A549 treated with Mapracorat at 1 μM for 4 hours (cell line): ENCODE measurements around the gene CEACAM21. TPM values are rescaled to one million over a fixed set of nuclear protein-coding genes. Genes with fewer than 3 reads are reported as not detected.

Experiments
- total RNA-seq: library from RNA; stranded (reverse); fragments of 200-300 nt; extraction: Qiagen RNA extraction; gene quantifications from 5 replicates; pipeline ENCODE4 v1.2.3, GENCODE V29; 2022

The CEACAM21 gene
- total RNA-seq: not detected in 5 replicates

DNA sequence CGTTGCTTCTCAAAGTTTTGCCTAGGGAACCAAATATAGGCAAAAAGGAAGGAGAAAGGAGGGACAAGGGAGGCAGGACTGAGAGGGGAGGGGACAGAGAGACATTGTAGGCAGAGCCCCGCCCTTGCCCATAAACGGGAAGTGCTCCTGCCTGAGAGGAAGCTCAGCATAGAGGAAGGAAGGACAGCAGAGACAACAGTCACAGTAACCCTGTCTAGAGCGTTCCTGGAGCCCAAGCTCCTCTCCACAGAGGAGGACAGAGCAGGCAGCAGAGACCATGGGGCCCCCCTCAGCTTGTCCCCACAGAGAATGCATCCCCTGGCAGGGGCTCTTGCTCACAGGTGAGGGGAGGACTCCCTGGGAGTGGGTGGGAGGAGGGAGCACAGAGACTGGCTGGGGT, at the start of gene CEACAM21:
Gene CEACAM21 (plus strand): TSS at position 169 of the 400 bp plus-strand sequence. CDS start 109 bp downstream, at position 278.

DNA sequence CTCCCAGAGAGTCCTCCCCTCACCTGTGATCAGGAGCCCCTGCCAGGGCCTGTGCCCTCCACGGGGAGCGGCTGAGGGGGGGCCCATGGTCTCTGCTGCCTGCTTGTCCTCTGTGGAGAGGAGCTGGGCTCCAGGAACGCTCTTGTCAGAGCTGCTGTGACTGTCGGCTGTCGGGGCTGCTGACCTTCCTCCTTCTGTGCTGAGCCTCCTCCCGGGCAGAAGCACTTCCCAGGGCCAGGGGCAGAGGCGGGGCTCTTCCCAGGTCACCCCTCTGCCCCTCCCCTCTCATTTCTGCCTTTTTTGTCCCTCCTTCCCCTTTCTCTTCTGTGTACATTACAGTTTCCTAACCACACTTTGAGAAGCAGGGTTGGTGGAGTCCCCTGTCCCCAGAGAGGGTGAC, 50.9 kb downstream of the CEACAM21 start, which contains the start of gene CEACAM4:
Gene CEACAM4 (minus strand): TSS at position 198 of the 400 bp plus-strand sequence. CDS start 111 bp downstream, at position 87.

Other genes with a start within 250 kb of the CEACAM21 start
- gene TGFB1, start 222.2 kb upstream of the CEACAM21 start, total RNA-seq: 129 to 150 TPM (median 136 TPM) in 5 replicates
- 22.8 to 33.3 TPM (median 31.3 TPM) in 5 replicates for gene B9D2, start 212.0 kb upstream of the CEACAM21 start, total RNA-seq
- gene TMEM91, start 199.6 kb upstream of the CEACAM21 start, total RNA-seq: 2.5 to 4.9 TPM (median 3.8 TPM) in 5 replicates
- 74.8 to 101 TPM (median 93.2 TPM) in 5 replicates for gene EXOSC5, start 178.8 kb upstream of the CEACAM21 start, total RNA-seq
- 36.6 to 47.0 TPM (median 42.0 TPM) in 5 replicates for gene BCKDHA, start 178.3 kb upstream of the CEACAM21 start, total RNA-seq
- gene B3GNT8, start 148.8 kb upstream of the CEACAM21 start, total RNA-seq: 0.10 to 0.32 TPM (median 0.13 TPM) in 4 of 5 replicates, not detected in the other
- gene DMAC2, start 136.3 kb upstream of the CEACAM21 start, total RNA-seq: 104 to 110 TPM (median 107 TPM) in 5 replicates
- gene ERICH4, start 133.0 kb upstream of the CEACAM21 start, total RNA-seq: 0.15 TPM in 1 of 5 replicates, not detected in the others
- gene CEACAM4, start 50.9 kb downstream of the CEACAM21 start, total RNA-seq: not detected in 5 replicates
- gene CEACAM7, start 112.1 kb downstream of the CEACAM21 start, total RNA-seq: 0.07 to 0.15 TPM (median 0.12 TPM) in 4 of 5 replicates, not detected in the other
- 1.3 to 2.0 TPM (median 1.5 TPM) in 5 replicates for gene CEACAM5, start 132.5 kb downstream of the CEACAM21 start, total RNA-seq
- 15.4 to 23.8 TPM (median 19.9 TPM) in 5 replicates for gene CEACAM6, start 179.4 kb downstream of the CEACAM21 start, total RNA-seq
- not detected in 5 replicates for gene CEACAM3, start 220.4 kb downstream of the CEACAM21 start, total RNA-seq